Activated CD8-positive, alpha-beta memory T cell treated with anti-CD3 and anti-CD28 coated beads for 48 hours (primary cell): ENCODE results near the gene TMEM8B.
"Not testable (repeated sequence)": the region's sequence is repeated elsewhere in the genome, so short reads cannot be mapped to it uniquely, and the experiment has no call there.

ENCODE experiments used
- DNase-seq, 3 experiments: peaks; one replicate each; pipeline ENCODE4 v3.0.0-alpha.2; 2020; ENCODE audit warnings: low read depth in 2 of 3, low spot score in 2 of 3

The TMEM8B gene

GRCh38 chr9:35862328-35862727 lies 33.3 kb downstream of the TMEM8B start:
- DNase-seq = no peak

- DNase-seq = no peak
These were observed 34.6 kb downstream of the TMEM8B start for GRCh38 chr9:35863583-35863982.

GRCh38 chr9:35864695-35865255 lies 35.7 kb downstream of the TMEM8B start:
- DNase-seq = no peak

- DNase-seq = no peak
These were observed 38.5 kb downstream of the TMEM8B start for GRCh38 chr9:35867538-35867937.

GRCh38 chr9:35868933-35869332 lies 39.9 kb downstream of the TMEM8B start:
- DNase-seq = no peak

- DNase-seq = no peak
These were observed 40.7 kb downstream of the TMEM8B start for GRCh38 chr9:35869621-35870216.

GRCh38 chr9:35870351-35870923 lies 41.4 kb downstream of the TMEM8B start, which contains the start of gene OR13J1:
TSS of gene OR13J1 (minus strand) at chr9:35870401. CDS start at chr9:35870401, 0 bp downstream.
- DNase-seq = no peak

GRCh38 chr9:35871545-35871944 lies 42.5 kb downstream of the TMEM8B start:
- DNase-seq = no peak

- no peak for DNase-seq
These were observed 43.5 kb downstream of the TMEM8B start for GRCh38 chr9:35872505-35872904.

GRCh38 chr9:35882263-35882848 lies 53.3 kb downstream of the TMEM8B start:
- peak; percentile 15 to 67 (median 65) for DNase-seq

GRCh38 chr9:35882996-35883395 lies 54.0 kb downstream of the TMEM8B start:
- no peak for DNase-seq

- not testable (repeated sequence) for DNase-seq
These were observed 55.9 kb downstream of the TMEM8B start for GRCh38 chr9:35884908-35885307.

- DNase-seq = no peak
These were observed 62.6 kb downstream of the TMEM8B start for GRCh38 chr9:35891646-35892045.

GRCh38 chr9:35892051-35892450 lies 63.0 kb downstream of the TMEM8B start:
- DNase-seq = no peak

GRCh38 chr9:35896570-35896969 lies 67.5 kb downstream of the TMEM8B start:
- no peak for DNase-seq

GRCh38 chr9:35897376-35898099 lies 68.5 kb downstream of the TMEM8B start:
- DNase-seq = not testable (repeated sequence)

- no peak for DNase-seq
These were observed 69.3 kb downstream of the TMEM8B start for GRCh38 chr9:35898337-35898736.

- no peak for DNase-seq
These were observed 70.0 kb downstream of the TMEM8B start for GRCh38 chr9:35899021-35899420.

GRCh38 chr9:35903049-35903448 lies 74.0 kb downstream of the TMEM8B start:
- DNase-seq = no peak

GRCh38 chr9:35904338-35904737 lies 75.3 kb downstream of the TMEM8B start:
- no peak for DNase-seq

- no peak for DNase-seq
These were observed 76.2 kb downstream of the TMEM8B start for GRCh38 chr9:35905051-35905781.
